ENCODE results near the gene SLC35F3.
A peak's percentile ranks its signal among the peaks of the same experiment; 100 is the strongest.

The SLC35F3 gene

DNA sequence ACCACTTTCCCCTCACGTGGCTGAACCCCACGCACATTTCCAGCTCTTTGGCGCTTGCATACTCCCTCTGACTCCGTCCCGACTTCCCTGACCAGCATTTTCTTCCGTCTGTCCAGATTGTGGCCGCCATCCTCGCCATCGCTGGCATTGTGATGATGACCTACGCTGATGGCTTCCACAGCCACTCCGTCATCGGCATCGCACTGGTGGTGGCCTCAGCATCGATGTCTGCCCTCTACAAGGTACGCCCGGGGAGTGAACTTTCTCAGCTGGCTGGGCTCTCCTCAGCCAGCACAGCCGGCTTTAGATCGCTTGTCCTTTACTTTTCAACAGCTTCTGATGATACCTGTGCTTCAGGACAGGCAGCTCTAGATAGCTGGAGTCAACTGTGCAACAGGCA is 412.0 kb downstream of the SLC35F3 start:
- H3K4me1 ChIP-seq (ENCODE audit: control insufficient read depth in 5 of 5, insufficient read depth in 5 of 5, low read length in 5 of 5), result no peaks in the 10 kb centered on the region
- H3K27me3 ChIP-seq (ENCODE audit: control insufficient read depth in 5 of 5, insufficient read depth in 4 of 5, low read length in 5 of 5), result peaks cover 5 to 28% (median 11%) of the 10 kb centered on the region in 5 donors
- H3K4me3 ChIP-seq (ENCODE audit: low read depth in 1 of 5, low read length in 5 of 5), result no peak overlapping the region
- H3K27ac ChIP-seq (ENCODE audit: low read depth, low read length), result no peak overlapping the region
- no peaks in the 10 kb centered on the region for H3K36me3 ChIP-seq (ENCODE audit: control insufficient read depth in 5 of 5, insufficient read depth in 5 of 5, low read length in 5 of 5)
- no peaks in the 10 kb centered on the region for H3K9me3 ChIP-seq (ENCODE audit: control insufficient read depth in 5 of 5, low read length in 5 of 5)
- H3K9ac ChIP-seq (ENCODE audit: low read length in 5 of 5), result no peak overlapping the region

DNA sequence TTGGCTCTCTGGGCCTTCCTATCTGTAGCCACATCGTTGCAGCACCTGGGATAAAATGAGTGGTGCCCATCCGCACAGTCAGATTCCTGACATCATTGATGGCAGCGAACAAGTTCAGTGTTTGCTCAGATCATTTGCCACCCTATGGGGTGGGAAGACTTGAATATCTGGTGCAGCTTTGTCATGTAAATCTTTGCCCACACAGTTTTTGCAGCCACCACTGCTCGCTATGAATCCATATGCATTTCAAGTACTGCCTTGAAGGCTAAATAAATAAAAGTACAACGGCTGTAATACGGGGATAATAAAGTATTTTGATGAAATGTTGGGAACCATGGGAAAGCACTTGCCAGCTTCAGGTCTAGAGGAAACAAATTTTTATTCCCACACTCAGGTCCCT is 412.5 kb downstream of the SLC35F3 start:
- no peak overlapping the region for H3K27ac ChIP-seq (ENCODE audit: low read depth, low read length)
- H3K27me3 ChIP-seq (ENCODE audit: control insufficient read depth in 5 of 5, insufficient read depth in 4 of 5, low read length in 5 of 5), result peaks cover 5 to 28% (median 13%) of the 10 kb centered on the region in 5 donors
- no peak overlapping the region for H3K4me3 ChIP-seq (ENCODE audit: low read depth in 1 of 5, low read length in 5 of 5)
- no peaks in the 10 kb centered on the region for H3K9me3 ChIP-seq (ENCODE audit: control insufficient read depth in 5 of 5, low read length in 5 of 5)
- no peaks in the 10 kb centered on the region for H3K36me3 ChIP-seq (ENCODE audit: control insufficient read depth in 5 of 5, insufficient read depth in 5 of 5, low read length in 5 of 5)
- H3K4me1 ChIP-seq (ENCODE audit: control insufficient read depth in 5 of 5, insufficient read depth in 5 of 5, low read length in 5 of 5), result no peaks in the 10 kb centered on the region
- H3K9ac ChIP-seq (ENCODE audit: low read length in 5 of 5), result no peak overlapping the region

DNA sequence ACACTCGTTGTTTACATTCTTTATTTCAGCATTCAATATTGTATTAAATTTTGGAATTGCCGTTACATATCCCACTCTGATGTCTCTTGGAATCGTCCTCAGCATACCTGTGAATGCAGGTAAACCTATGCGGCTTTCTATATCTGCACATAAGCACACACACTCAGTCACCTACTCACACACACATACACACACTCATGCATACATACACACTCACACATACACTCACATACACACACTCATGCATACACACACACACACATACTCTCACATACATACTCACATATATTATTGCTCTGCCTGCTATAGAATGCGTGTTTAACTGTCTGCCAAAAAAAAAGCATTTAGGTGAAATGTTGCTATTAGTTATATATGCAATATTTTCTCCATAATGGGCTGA is 415.6 kb downstream of the SLC35F3 start:
- no peaks in the 10 kb centered on the region for H3K4me1 ChIP-seq (ENCODE audit: control insufficient read depth in 5 of 5, insufficient read depth in 5 of 5, low read length in 5 of 5)
- no peak overlapping the region for H3K27ac ChIP-seq (ENCODE audit: low read depth, low read length)
- no peak overlapping the region for H3K9ac ChIP-seq (ENCODE audit: low read length in 5 of 5)
- peaks cover 19 to 42% (median 26%) of the 10 kb centered on the region in 5 donors for H3K27me3 ChIP-seq (ENCODE audit: control insufficient read depth in 5 of 5, insufficient read depth in 4 of 5, low read length in 5 of 5)
- H3K36me3 ChIP-seq (ENCODE audit: control insufficient read depth in 5 of 5, insufficient read depth in 5 of 5, low read length in 5 of 5), result no peaks in the 10 kb centered on the region
- no peaks in the 10 kb centered on the region for H3K9me3 ChIP-seq (ENCODE audit: control insufficient read depth in 5 of 5, low read length in 5 of 5)
- no peak overlapping the region for H3K4me3 ChIP-seq (ENCODE audit: low read depth in 1 of 5, low read length in 5 of 5)

DNA sequence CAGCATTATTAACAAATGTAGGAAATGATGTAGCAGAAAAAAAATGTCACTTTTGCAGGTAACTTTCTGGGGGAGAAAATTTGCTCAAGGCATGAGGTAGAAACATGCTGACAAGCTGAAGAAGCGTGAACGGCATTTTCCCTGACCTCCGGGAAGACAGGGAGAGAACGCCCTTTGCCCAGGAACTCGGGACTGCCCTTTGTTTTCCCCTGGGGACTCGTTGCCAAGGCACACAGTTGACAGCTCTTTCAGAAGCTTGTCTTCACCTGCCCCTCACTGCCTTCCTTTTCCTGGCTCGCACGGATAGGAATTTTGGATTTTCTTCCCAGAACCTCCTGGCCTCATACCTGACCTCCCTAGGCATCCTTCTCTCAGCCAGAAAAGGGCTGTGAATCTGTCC is 416.1 kb downstream of the SLC35F3 start:
- H3K27ac ChIP-seq (ENCODE audit: low read depth, low read length), result no peak overlapping the region
- no peaks in the 10 kb centered on the region for H3K4me1 ChIP-seq (ENCODE audit: control insufficient read depth in 5 of 5, insufficient read depth in 5 of 5, low read length in 5 of 5)
- H3K9ac ChIP-seq (ENCODE audit: low read length in 5 of 5), result no peak overlapping the region
- no peaks in the 10 kb centered on the region for H3K36me3 ChIP-seq (ENCODE audit: control insufficient read depth in 5 of 5, insufficient read depth in 5 of 5, low read length in 5 of 5)
- no peaks in the 10 kb centered on the region for H3K9me3 ChIP-seq (ENCODE audit: control insufficient read depth in 5 of 5, low read length in 5 of 5)
- H3K4me3 ChIP-seq (ENCODE audit: low read depth in 1 of 5, low read length in 5 of 5), result no peak overlapping the region
- H3K27me3 ChIP-seq (ENCODE audit: control insufficient read depth in 5 of 5, insufficient read depth in 4 of 5, low read length in 5 of 5), result peaks cover 19 to 45% (median 28%) of the 10 kb centered on the region in 5 donors

DNA sequence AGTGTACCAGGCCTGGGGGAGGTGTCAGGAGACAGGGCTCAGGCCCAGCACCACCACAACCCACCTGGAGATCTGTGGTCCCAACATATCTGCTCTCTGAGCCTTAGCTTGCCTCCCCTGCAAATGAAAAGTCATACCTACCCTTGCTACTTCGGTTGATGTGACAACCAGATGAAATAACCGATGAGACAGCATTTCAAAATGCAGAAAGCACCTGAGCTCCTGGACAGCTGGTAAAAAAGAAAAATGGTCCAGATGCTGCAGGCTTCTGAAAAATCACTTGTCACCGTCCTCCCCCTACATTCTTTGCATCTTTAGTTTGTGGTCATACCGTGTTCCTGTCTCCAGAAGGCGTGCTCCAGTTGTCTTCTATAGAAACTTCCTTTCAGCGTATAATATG is 416.8 kb downstream of the SLC35F3 start:
- Histone ChIP-seq H3K4me1 (ENCODE audit: control insufficient read depth in 5 of 5, insufficient read depth in 5 of 5, low read length in 5 of 5) (peaks cover 0 to 2% (median 0%) of the 10 kb centered on the region in 5 donors), H3K27me3 (ENCODE audit: control insufficient read depth in 5 of 5, insufficient read depth in 4 of 5, low read length in 5 of 5) (peaks cover 21 to 44% (median 26%) of the 10 kb centered on the region in 5 donors), H3K4me3 (ENCODE audit: low read depth in 1 of 5, low read length in 5 of 5) (no peak overlapping the region), H3K27ac (ENCODE audit: low read depth, low read length) (no peak overlapping the region), H3K9me3 (ENCODE audit: control insufficient read depth in 5 of 5, low read length in 5 of 5) (no peaks in the 10 kb centered on the region), H3K36me3 (ENCODE audit: control insufficient read depth in 5 of 5, insufficient read depth in 5 of 5, low read length in 5 of 5) (no peaks in the 10 kb centered on the region), H3K9ac (ENCODE audit: low read length in 5 of 5) (no peak overlapping the region)

DNA sequence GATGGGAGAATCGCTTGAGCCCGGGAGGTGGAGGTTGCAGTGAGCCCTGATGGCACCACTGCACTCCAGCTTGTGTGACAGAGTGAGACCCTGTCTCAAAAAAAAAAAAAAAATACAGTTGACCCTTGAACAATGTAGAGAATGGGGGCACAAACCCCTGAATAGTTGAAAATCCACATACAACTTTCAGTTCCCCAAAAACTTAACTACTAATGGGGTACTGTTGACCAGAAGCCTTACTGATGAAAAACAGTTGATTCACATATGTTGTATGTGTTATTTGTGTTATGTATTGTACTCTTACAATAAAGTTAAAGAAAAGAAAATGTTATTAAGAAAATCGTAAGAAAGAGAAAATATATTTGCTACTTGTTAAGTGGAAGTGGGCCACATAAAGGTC is 417.6 kb downstream of the SLC35F3 start:
- H3K27ac ChIP-seq (ENCODE audit: low read depth, low read length), result no peak overlapping the region
- H3K4me3 ChIP-seq (ENCODE audit: low read depth in 1 of 5, low read length in 5 of 5), result no peak overlapping the region
- H3K4me1 ChIP-seq (ENCODE audit: control insufficient read depth in 5 of 5, insufficient read depth in 5 of 5, low read length in 5 of 5), result peaks cover 0 to 10% (median 7%) of the 10 kb centered on the region in 5 donors
- H3K9me3 ChIP-seq (ENCODE audit: control insufficient read depth in 5 of 5, low read length in 5 of 5), result no peaks in the 10 kb centered on the region
- H3K9ac ChIP-seq (ENCODE audit: low read length in 5 of 5), result no peak overlapping the region
- H3K27me3 ChIP-seq (ENCODE audit: control insufficient read depth in 5 of 5, insufficient read depth in 4 of 5, low read length in 5 of 5), result peaks cover 16 to 39% (median 20%) of the 10 kb centered on the region in 5 donors
- H3K36me3 ChIP-seq (ENCODE audit: control insufficient read depth in 5 of 5, insufficient read depth in 5 of 5, low read length in 5 of 5), result no peaks in the 10 kb centered on the region

DNA sequence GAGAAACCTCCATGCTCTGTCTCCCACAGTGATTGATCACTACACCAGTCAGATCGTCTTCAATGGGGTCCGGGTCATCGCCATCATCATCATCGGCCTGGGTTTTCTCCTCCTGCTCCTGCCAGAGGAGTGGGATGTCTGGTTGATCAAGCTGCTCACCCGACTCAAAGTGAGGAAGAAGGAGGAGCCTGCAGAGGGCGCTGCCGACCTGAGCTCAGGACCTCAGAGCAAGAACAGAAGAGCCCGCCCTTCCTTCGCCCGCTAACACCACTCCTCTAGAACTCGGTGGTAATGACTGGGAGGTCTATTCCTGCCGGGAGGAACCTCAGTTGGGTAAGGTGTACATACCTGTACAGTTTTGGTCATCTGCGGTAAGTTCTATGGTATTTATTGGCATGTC is 418.5 kb downstream of the SLC35F3 start:
- H3K27me3 ChIP-seq (ENCODE audit: control insufficient read depth in 5 of 5, insufficient read depth in 4 of 5, low read length in 5 of 5), result peaks cover 16 to 34% (median 19%) of the 10 kb centered on the region in 5 donors
- no peak overlapping the region for H3K4me3 ChIP-seq (ENCODE audit: low read depth in 1 of 5, low read length in 5 of 5)
- H3K4me1 ChIP-seq (ENCODE audit: control insufficient read depth in 5 of 5, insufficient read depth in 5 of 5, low read length in 5 of 5), result peaks cover 0 to 11% (median 7%) of the 10 kb centered on the region in 5 donors
- H3K9me3 ChIP-seq (ENCODE audit: control insufficient read depth in 5 of 5, low read length in 5 of 5), result no peaks in the 10 kb centered on the region
- H3K9ac ChIP-seq (ENCODE audit: low read length in 5 of 5), result no peak overlapping the region
- no peaks in the 10 kb centered on the region for H3K36me3 ChIP-seq (ENCODE audit: control insufficient read depth in 5 of 5, insufficient read depth in 5 of 5, low read length in 5 of 5)
- no peak overlapping the region for H3K27ac ChIP-seq (ENCODE audit: low read depth, low read length)

DNA sequence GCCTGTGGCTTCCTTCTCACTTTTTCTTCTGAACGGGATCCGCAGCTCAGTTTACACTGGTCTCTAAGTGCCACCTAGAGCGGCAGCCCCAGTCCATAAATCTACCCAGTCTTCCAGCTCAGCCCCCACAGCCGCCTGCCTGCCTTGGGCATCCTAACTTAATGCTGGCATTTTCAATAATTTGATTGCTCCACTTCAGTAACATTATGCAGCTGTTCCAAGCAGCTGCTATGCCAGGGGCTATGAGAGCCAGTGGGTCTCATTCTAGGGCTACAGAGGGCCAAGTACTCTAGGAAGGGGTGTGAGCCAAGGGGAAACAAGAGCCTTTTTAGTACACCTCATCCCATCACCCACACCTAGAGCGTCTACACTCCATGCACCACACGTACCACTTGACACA is 420.3 kb downstream of the SLC35F3 start:
- Histone ChIP-seq H3K9ac (ENCODE audit: low read length in 5 of 5) (no peak overlapping the region), H3K4me3 (ENCODE audit: low read depth in 1 of 5, low read length in 5 of 5) (no peak overlapping the region), H3K27ac (ENCODE audit: low read depth, low read length) (no peak overlapping the region), H3K4me1 (ENCODE audit: control insufficient read depth in 5 of 5, insufficient read depth in 5 of 5, low read length in 5 of 5) (peaks cover 0 to 11% (median 7%) of the 10 kb centered on the region in 5 donors), H3K27me3 (ENCODE audit: control insufficient read depth in 5 of 5, insufficient read depth in 4 of 5, low read length in 5 of 5) (peaks cover 16 to 32% (median 20%) of the 10 kb centered on the region in 5 donors), H3K36me3 (ENCODE audit: control insufficient read depth in 5 of 5, insufficient read depth in 5 of 5, low read length in 5 of 5) (no peaks in the 10 kb centered on the region), H3K9me3 (ENCODE audit: control insufficient read depth in 5 of 5, low read length in 5 of 5) (no peaks in the 10 kb centered on the region)

DNA sequence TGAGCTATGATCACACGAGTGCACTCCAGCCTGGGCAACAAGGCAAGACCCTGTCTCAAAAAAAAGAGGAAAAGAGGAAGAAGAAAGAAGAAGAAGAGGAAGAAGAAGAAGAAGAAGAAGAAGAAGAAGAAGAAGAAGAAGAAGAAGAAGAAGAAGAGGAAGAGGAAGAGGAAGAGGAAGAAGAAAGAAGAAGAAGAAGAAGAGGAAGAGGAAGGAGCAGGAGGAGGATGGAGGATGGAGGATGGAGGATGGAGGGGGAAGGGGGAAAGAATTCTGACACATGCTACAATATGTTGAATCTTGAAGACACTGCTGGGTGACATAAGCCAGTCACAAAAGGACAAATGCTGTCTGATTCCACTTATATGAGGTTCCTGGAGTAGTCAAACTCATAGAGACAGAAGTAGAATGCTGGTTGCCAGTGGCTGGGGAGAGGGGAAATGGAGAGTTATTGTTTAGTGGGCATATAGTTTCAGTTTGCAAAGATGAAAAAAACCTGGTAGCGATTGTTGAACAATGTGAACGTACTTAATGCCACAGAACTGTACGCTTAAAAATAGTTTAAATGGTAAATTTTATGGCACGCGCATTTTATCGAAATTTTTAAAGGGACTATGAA is 421.5 kb downstream of the SLC35F3 start:
- Histone ChIP-seq H3K4me3 (ENCODE audit: low read depth in 1 of 5, low read length in 5 of 5) (peak overlapping the region in 4 of 5 donors; percentile 43 to 53 (median 47)), H3K9me3 (ENCODE audit: control insufficient read depth in 5 of 5, low read length in 5 of 5) (no peaks in the 10 kb centered on the region), H3K4me1 (ENCODE audit: control insufficient read depth in 5 of 5, insufficient read depth in 5 of 5, low read length in 5 of 5) (peaks cover 0 to 11% (median 7%) of the 10 kb centered on the region in 5 donors), H3K9ac (ENCODE audit: low read length in 5 of 5) (peak overlapping the region in 1 of 5 donors; percentile 13), H3K36me3 (ENCODE audit: control insufficient read depth in 5 of 5, insufficient read depth in 5 of 5, low read length in 5 of 5) (no peaks in the 10 kb centered on the region), H3K27me3 (ENCODE audit: control insufficient read depth in 5 of 5, insufficient read depth in 4 of 5, low read length in 5 of 5) (peaks cover 15 to 25% (median 18%) of the 10 kb centered on the region in 5 donors), H3K27ac (ENCODE audit: low read depth, low read length) (no peak overlapping the region)

DNA sequence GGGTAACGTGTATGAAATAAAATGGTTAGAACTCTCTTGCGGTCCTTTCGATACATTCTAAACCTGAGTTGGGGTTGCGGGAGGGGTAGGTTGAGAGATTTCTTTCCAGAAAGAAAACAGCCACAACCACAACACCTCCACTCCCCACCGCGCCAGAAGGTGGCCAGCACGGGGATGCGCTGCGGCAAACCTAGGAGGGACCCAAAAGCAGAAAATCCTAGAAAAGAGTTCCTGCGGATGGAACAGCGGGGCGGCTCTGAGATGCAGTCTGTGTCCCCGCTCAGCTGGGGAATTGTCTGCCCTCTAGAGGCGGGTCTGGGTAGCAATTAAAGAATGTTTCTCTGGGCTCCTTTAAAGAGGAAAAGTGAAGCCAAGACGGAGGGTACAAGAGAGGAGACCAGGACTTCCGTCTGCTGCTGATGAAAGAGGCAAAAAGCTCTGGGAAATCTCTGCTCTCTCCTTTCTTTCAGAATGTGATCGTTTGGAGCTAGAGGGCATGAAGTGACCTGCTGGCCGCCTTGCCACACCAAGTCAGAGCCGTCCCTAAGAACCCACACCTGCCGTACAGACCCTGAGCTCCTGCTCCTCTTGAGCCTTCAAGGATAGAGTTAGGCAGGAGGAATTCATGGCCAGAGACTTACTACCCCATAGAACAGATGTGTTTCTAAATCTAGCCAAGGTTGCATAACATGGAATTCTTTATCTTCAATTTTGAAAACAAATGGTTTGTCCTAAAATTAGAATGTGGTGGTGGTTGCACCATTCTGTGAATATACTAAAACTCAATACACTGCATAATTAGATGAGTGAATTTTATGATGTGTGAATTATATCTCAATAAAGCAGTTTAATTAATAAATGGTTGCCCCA is 422.3 kb downstream of the SLC35F3 start:
- no peaks in the 10 kb centered on the region for H3K36me3 ChIP-seq (ENCODE audit: control insufficient read depth in 5 of 5, insufficient read depth in 5 of 5, low read length in 5 of 5)
- peak overlapping the region in 4 of 5 donors; percentile 43 to 53 (median 47) for H3K4me3 ChIP-seq (ENCODE audit: low read depth in 1 of 5, low read length in 5 of 5)
- peaks cover 15 to 25% (median 18%) of the 10 kb centered on the region in 5 donors for H3K27me3 ChIP-seq (ENCODE audit: control insufficient read depth in 5 of 5, insufficient read depth in 4 of 5, low read length in 5 of 5)
- H3K9me3 ChIP-seq (ENCODE audit: control insufficient read depth in 5 of 5, low read length in 5 of 5), result no peaks in the 10 kb centered on the region
- H3K9ac ChIP-seq (ENCODE audit: low read length in 5 of 5), result peak overlapping the region in 1 of 5 donors; percentile 13
- peaks cover 0 to 11% (median 7%) of the 10 kb centered on the region in 5 donors for H3K4me1 ChIP-seq (ENCODE audit: control insufficient read depth in 5 of 5, insufficient read depth in 5 of 5, low read length in 5 of 5)
- H3K27ac ChIP-seq (ENCODE audit: low read depth, low read length), result no peak overlapping the region

Data from subcutaneous abdominal adipose tissue (tissue), 5 donors.